SK-N-DZ (cell line): Measurements from ENCODE around the gene ATP5F1A.
A peak's percentile ranks its signal among the peaks of the same experiment; 100 is the strongest.

Source experiments
- DNase-seq: peaks from one replicate; pipeline ENCODE4 v3.0.0-alpha.2; 2015; ENCODE audit warnings: low spot score

The ATP5F1A gene

GRCh38 chr18:46073474-46074331 is 24.4 kb downstream of the ATP5F1A start:
- DNase-seq, result peak; percentile 52

GRCh38 chr18:46072959-46073358 is 25.1 kb downstream of the ATP5F1A start:
- DNase-seq, result no peak

- DNase-seq, result no peak
Observed at GRCh38 chr18:46072376-46072867, 25.7 kb downstream of the ATP5F1A start.

GRCh38 chr18:46071653-46072375 is 26.3 kb downstream of the ATP5F1A start, which contains the start of gene PSTPIP2:
TSS of gene PSTPIP2 (minus strand) at chr18:46072260. CDS start at chr18:46072188, 72 bp downstream.
- peak; percentile 45 for DNase-seq

GRCh38 chr18:46070815-46071652 is 27.1 kb downstream of the ATP5F1A start:
- no peak for DNase-seq

GRCh38 chr18:46070232-46070631 is 27.9 kb downstream of the ATP5F1A start:
- no peak for DNase-seq

GRCh38 chr18:46069524-46069923 is 28.6 kb downstream of the ATP5F1A start:
- DNase-seq, result no peak

GRCh38 chr18:46068763-46069162 is 29.3 kb downstream of the ATP5F1A start:
- DNase-seq, result no peak

- DNase-seq, result no peak
Observed at GRCh38 chr18:46067438-46068007, 30.6 kb downstream of the ATP5F1A start.

- DNase-seq, result no peak
Observed at GRCh38 chr18:46062781-46063180, 35.3 kb downstream of the ATP5F1A start.

- no peak for DNase-seq
Observed at GRCh38 chr18:46061796-46062195, 36.3 kb downstream of the ATP5F1A start.

- no peak for DNase-seq
Observed at GRCh38 chr18:46061387-46061786, 36.7 kb downstream of the ATP5F1A start.

GRCh38 chr18:46060359-46060841 is 37.7 kb downstream of the ATP5F1A start:
- no peak for DNase-seq

GRCh38 chr18:46055838-46056230 is 42.3 kb downstream of the ATP5F1A start:
- DNase-seq, result no peak

- no peak for DNase-seq
Observed at GRCh38 chr18:46054956-46055837, 42.9 kb downstream of the ATP5F1A start.

GRCh38 chr18:46053368-46054095 is 44.6 kb downstream of the ATP5F1A start:
- no peak for DNase-seq

GRCh38 chr18:46051731-46052461 is 46.2 kb downstream of the ATP5F1A start:
- DNase-seq, result no peak

- no peak for DNase-seq
Observed at GRCh38 chr18:46050268-46050667, 47.8 kb downstream of the ATP5F1A start.

- DNase-seq, result no peak
Observed at GRCh38 chr18:46048641-46049040, 49.5 kb downstream of the ATP5F1A start.
